Measurements from ENCODE around the gene CCR1. TPM values are rescaled to one million over a fixed set of nuclear protein-coding genes. Genes with fewer than 3 reads are reported as not detected.

The CCR1 gene
- total and polyA plus RNA-seq, 4 donors: 1.4 to 10.7 (median 5.2) TPM

GRCh38 chr3:46218196-46218709, 10.1 kb upstream of the CCR1 start:
- no peaks in the 10 kb centered on the region for H3K36me3 ChIP-seq (ENCODE audit: control insufficient read depth in 4 of 4, insufficient read depth in 3 of 4, low read depth in 1 of 4, low read length in 3 of 4)
- 55% methylated on average over 2 of the region's 2 CpGs for WGBS
- TF ChIP-seq FOXA2 (IDR thresholded peaks at IDR 0.05) (no peak), HNF4A (conservative IDR thresholded peaks at IDR 0.05) (no peak), ZBTB33 (IDR thresholded peaks at IDR 0.05) (no peak), NR2F2 (IDR thresholded peaks at IDR 0.05) (no peak), CTCF (IDR thresholded peaks at IDR 0.05; ENCODE audit: low read depth, low read length, missing input control) (no peak), YY1 (IDR thresholded peaks at IDR 0.05) (no peak), SP1 (IDR thresholded peaks at IDR 0.05) (no peak), MAX (IDR thresholded peaks at IDR 0.05) (no peak), RXRA (IDR thresholded peaks at IDR 0.05) (no peak), GABPA (IDR thresholded peaks at IDR 0.05 in 1 of 2, conservative IDR thresholded peaks at IDR 0.05 in 1 of 2) (no peak), RAD21 (IDR thresholded peaks at IDR 0.05) (no peak), JUND (IDR thresholded peaks at IDR 0.05) (no peak), FOXA1 (IDR thresholded peaks at IDR 0.05) (no peak), REST (IDR thresholded peaks at IDR 0.05) (no peak), ATF3 (IDR thresholded peaks at IDR 0.05) (no peak), HNF4G (IDR thresholded peaks at IDR 0.05) (no peak)
- no peaks in the 10 kb centered on the region for H3K9me3 ChIP-seq (ENCODE audit: control insufficient read depth in 4 of 4, low read length in 3 of 4)
- no peak overlapping the region for H3K27ac ChIP-seq (ENCODE audit: low read depth in 1 of 2, low read length in 2 of 2)
- no peak overlapping the region for H3K4me3 ChIP-seq (ENCODE audit: low read depth in 1 of 3, low read length in 3 of 3)
- no peaks in the 10 kb centered on the region for H3K4me1 ChIP-seq (ENCODE audit: control insufficient read depth in 4 of 4, insufficient read depth in 4 of 4, low read length in 3 of 4)
- no peak for DNase-seq (ENCODE audit: low spot score)
- H3K27me3 ChIP-seq (ENCODE audit: control insufficient read depth in 4 of 4, insufficient read depth in 4 of 4, low read length in 3 of 4): peaks cover 0 to 6% (median 2%) of the 10 kb centered on the region in 4 donors
- no peak overlapping the region for H3K9ac ChIP-seq (ENCODE audit: low read depth in 1 of 2, low read length in 2 of 2)
